ENCODE measurements around the gene PCDHGB4.

DNA sequence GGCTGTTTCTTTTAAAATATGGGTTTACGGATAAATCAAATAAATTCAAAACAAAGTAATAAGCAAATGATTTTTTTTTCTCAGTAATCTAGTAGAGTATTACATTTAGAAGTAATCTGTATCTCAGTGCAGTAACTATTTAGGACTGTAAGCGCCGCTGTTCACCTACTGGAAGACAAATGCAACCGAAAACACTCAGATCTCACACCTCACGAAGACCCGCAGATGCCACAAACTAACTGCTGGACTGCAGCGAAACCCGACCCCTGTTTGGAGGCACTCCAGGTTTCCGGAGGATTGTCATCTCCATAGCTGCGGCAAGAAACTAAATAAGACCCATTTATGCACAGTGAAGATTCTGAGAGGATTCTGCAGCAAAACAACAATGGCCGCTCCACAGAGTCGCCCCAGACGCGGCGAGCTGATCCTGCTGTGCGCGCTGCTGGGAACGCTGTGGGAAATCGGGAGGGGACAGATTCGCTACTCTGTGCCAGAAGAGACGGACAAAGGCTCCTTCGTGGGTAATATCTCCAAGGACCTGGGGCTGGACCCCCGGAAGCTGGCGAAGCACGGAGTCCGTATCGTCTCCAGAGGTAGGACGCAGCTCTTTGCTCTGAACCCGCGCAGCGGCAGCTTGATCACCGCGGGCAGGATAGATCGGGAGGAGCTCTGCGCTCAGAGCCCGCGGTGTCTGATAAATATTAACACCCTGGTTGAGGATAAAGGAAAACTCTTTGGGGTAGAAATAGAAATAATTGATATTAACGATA lies 5.1 kb downstream of the PCDHGB4 start, which contains the start of gene PCDHGA8:
- no peak for TF ChIP-seq POLR2A (IDR thresholded peaks at IDR 0.05)
- TF ChIP-seq, protein P1, sequence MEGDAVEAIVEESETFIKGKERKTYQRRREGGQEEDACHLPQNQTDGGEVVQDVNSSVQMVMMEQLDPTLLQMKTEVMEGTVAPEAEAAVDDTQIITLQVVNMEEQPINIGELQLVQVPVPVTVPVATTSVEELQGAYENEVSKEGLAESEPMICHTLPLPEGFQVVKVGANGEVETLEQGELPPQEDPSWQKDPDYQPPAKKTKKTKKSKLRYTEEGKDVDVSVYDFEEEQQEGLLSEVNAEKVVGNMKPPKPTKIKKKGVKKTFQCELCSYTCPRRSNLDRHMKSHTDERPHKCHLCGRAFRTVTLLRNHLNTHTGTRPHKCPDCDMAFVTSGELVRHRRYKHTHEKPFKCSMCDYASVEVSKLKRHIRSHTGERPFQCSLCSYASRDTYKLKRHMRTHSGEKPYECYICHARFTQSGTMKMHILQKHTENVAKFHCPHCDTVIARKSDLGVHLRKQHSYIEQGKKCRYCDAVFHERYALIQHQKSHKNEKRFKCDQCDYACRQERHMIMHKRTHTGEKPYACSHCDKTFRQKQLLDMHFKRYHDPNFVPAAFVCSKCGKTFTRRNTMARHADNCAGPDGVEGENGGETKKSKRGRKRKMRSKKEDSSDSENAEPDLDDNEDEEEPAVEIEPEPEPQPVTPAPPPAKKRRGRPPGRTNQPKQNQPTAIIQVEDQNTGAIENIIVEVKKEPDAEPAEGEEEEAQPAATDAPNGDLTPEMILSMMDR (IDR thresholded peaks at IDR 0.05): no peak

Data from thyroid gland (tissue), 4 donors.